Measurements from ENCODE around the gene NDST4. TPM values are rescaled to one million over a fixed set of nuclear protein-coding genes. Genes with fewer than 3 reads are reported as not detected.

NDST4 gene
- total and polyA plus RNA-seq, 12 donors: 0.07 TPM; not detected in 11

DNA sequence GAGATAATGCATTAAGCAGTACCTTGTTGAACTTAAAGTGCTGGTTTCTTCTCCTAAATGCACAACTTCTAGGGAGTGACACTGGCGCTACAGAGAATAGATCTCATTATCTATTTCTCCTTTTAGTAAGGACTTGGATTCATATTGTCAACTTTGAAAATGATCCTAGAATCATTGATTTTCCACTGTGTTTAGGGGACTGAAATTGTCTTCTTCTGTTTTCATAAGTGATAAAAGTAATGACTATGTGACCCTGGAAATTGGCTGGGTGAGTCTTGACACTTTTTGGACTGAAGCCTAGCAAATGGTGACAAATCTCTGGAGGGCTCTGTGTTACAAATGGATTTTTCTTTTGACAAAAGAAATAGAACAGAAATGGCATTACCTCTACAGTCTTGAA, 167.8 kb downstream of the NDST4 start:
- H3K4me3 ChIP-seq: no peak overlapping the region
- H3K27me3 ChIP-seq: no peaks in the 10 kb centered on the region
- no peaks in the 10 kb centered on the region for H3K36me3 ChIP-seq
- intact Hi-C loops (cut with DNase I): no loop called here
- DNase-seq: no peak
- TF ChIP-seq, protein P1, sequence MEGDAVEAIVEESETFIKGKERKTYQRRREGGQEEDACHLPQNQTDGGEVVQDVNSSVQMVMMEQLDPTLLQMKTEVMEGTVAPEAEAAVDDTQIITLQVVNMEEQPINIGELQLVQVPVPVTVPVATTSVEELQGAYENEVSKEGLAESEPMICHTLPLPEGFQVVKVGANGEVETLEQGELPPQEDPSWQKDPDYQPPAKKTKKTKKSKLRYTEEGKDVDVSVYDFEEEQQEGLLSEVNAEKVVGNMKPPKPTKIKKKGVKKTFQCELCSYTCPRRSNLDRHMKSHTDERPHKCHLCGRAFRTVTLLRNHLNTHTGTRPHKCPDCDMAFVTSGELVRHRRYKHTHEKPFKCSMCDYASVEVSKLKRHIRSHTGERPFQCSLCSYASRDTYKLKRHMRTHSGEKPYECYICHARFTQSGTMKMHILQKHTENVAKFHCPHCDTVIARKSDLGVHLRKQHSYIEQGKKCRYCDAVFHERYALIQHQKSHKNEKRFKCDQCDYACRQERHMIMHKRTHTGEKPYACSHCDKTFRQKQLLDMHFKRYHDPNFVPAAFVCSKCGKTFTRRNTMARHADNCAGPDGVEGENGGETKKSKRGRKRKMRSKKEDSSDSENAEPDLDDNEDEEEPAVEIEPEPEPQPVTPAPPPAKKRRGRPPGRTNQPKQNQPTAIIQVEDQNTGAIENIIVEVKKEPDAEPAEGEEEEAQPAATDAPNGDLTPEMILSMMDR (IDR thresholded peaks at IDR 0.05): no peak
- no peak for ATAC-seq
- H3K27ac ChIP-seq: no peak overlapping the region
- peaks cover 0 to 6% (median 0%) of the 10 kb centered on the region in 11 donors for H3K9me3 ChIP-seq
- 68 to 88% methylated on average over 1 of the region's 1 CpG for WGBS, 2 donors
- no peaks in the 10 kb centered on the region for H3K4me1 ChIP-seq

DNA sequence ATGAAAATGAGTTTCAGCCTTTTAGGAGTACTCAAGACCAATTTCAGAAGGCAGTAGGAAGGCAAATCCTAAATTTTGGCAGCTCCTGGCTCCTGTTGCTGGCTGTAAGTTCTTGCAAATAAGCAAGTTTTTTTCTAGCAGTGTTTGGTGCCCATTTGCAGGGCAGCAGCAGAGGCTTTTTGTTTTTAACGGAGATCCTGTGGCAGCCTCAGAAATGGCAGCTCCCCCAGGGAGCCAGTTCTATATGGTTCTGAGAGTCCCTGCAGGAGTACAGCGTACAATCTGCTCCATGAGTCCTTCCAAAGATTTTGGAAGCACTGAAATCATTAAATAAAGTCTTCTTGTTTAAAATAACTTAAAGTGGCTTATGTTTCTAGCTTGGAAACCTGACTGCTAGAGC, 171.9 kb downstream of the NDST4 start:
- DNase-seq (no peak), ATAC-seq (no peak)
- Histone ChIP-seq H3K27ac (no peak overlapping the region), H3K9me3 (peaks cover 0 to 6% (median 0%) of the 10 kb centered on the region in 11 donors), H3K4me3 (no peak overlapping the region), H3K27me3 (no peaks in the 10 kb centered on the region), H3K36me3 (no peaks in the 10 kb centered on the region), H3K4me1 (no peaks in the 10 kb centered on the region)
- intact Hi-C loops (cut with DNase I): no loop called here
- 54 to 60% methylated on average over 2 of the region's 2 CpGs for WGBS, 2 donors
- TF ChIP-seq, protein P1 (IDR thresholded peaks at IDR 0.05): no peak

DNA sequence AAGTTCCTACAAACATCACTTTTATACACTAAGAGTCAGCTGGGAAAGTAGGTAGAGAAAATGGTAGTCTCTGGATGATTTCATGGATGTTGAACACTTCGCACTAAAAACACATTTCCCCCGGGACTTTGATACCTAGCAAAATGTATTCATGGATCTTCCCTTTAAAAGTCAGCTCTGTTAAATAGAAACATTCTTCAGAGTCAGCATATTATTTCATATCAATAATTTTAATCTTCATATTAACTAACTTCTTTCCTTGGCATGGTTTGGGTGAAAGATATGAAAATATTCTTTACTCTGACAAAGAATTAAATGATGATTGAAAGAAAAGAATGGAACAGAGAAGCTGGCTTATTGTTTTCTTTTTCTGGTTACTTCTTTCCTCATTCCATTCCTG, 185.5 kb downstream of the NDST4 start:
- intact Hi-C loops (cut with DNase I): no loop called here
- TF ChIP-seq, protein P1 (IDR thresholded peaks at IDR 0.05): no peak
- Histone ChIP-seq H3K4me3 (no peak overlapping the region), H3K36me3 (no peaks in the 10 kb centered on the region), H3K27me3 (no peaks in the 10 kb centered on the region), H3K4me1 (no peaks in the 10 kb centered on the region), H3K9me3 (peaks cover 0 to 9% (median 0%) of the 10 kb centered on the region in 11 donors), H3K27ac (no peak overlapping the region)
- DNase-seq: no peak
- 96 to 97% methylated on average over 2 of the region's 2 CpGs for WGBS, 2 donors
- ATAC-seq: no peak

DNA sequence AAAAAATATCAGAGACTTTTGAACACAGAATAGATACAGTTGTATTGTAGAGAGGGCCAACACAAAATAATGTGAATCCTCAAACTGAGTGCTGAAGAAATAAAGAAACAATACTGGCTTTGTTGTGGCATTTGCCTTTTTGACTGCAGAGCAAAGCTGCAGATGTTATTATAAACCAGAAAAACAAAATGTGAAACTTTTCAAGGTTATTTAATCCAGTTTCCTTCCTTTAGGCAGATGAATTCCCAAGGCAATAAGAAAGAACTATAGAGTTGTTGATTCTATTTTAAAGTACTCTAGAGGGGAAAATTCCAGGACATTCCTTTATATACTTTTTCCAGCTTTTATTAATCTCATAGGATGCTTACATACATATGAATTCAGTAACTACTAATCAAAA, 186.8 kb downstream of the NDST4 start:
- intact Hi-C loops (cut with DNase I): no loop called here

More for the DNA sequence above, 186.8 kb downstream of the NDST4 start:
- H3K4me3 ChIP-seq: no peak overlapping the region
- DNase-seq: no peak
- H3K4me1 ChIP-seq: no peaks in the 10 kb centered on the region
- TF ChIP-seq, protein P1 (IDR thresholded peaks at IDR 0.05): no peak
- no peaks in the 10 kb centered on the region for H3K36me3 ChIP-seq
- no peak overlapping the region for H3K27ac ChIP-seq
- peaks cover 0 to 2% (median 0%) of the 10 kb centered on the region in 11 donors for H3K9me3 ChIP-seq
- ATAC-seq: no peak
- no peaks in the 10 kb centered on the region for H3K27me3 ChIP-seq
